IMR-90 (cell line): Measurements from ENCODE around the gene USP14. TPM values are rescaled to one million over a fixed set of nuclear protein-coding genes. Genes with fewer than 3 reads are reported as not detected.

Experiments
- ATAC-seq: fragments of 200-7000 bp; cut with Tn5 transposase; 2 replicates; pipeline ENCODE4 v1.9.1; 2020; ENCODE audit warnings: low read depth, mild to moderate bottlenecking, moderate library complexity
- BruUV-seq: library from RNA; stranded (reverse); fragments of 400-500 nt; replicated peaks from 2 replicates; lab custom pipeline; 2021; lab: Mats Ljungman, UMichigan
- CTCF ChIA-PET: fragments of 300-600 bp; formaldehyde crosslinking; extraction: SDS; loops from one replicate; lab custom pipeline; 2021; ENCODE audit warnings: antibody characterized with exemption; lab: Yijun Ruan, JAX
- POLR2A ChIA-PET: fragments of 300-600 bp; sonication (Branson Sonifier 250); formaldehyde crosslinking; loops from one replicate; lab custom pipeline; 2022; ENCODE audit warnings: antibody characterized with exemption; ENCODE audit not compliant: unreplicated experiment; lab: Charles Lee
- DNase-seq: peaks from one replicate; pipeline ENCODE4 v3.0.0; 2013
- H2AFZ ChIP-seq: replicated peaks from 2 replicates; pipeline ENCODE3; 2013; ENCODE audit warnings: low read length, mild to moderate bottlenecking; ENCODE audit not compliant: poor library complexity
- H2AK5ac ChIP-seq: 2 replicates; pipeline ENCODE4 v1.6.1; 2013; ENCODE audit warnings: low read depth, low read length, inconsistent platforms
- H2AK9ac ChIP-seq: replicated peaks from 2 replicates; pipeline ENCODE3; 2013; ENCODE audit warnings: mild to moderate bottlenecking, low read depth, low read length, moderate library complexity; ENCODE audit not compliant: poor library complexity
- H2BK120ac ChIP-seq: 2 replicates; pipeline ENCODE4 v1.6.1; 2013; ENCODE audit warnings: low read depth, low read length, inconsistent platforms
- H2BK15ac ChIP-seq: 3 replicates; pipeline ENCODE4 v1.6.1; 2013; ENCODE audit warnings: low read depth, low read length, inconsistent platforms
- H2BK20ac ChIP-seq: 2 replicates; pipeline ENCODE4 v1.6.1; 2013; ENCODE audit warnings: low read depth, mild to moderate bottlenecking, inconsistent platforms, low read length, moderate library complexity
- H2BK5ac ChIP-seq: 2 replicates; pipeline ENCODE4 v1.6.1; 2013; ENCODE audit warnings: mild to moderate bottlenecking, low read depth, low read length, inconsistent platforms; ENCODE audit not compliant: poor library complexity, severe bottlenecking
- H3K14ac ChIP-seq: replicated peaks from 2 replicates; pipeline ENCODE4 v1.6.1; 2013; ENCODE audit warnings: low read depth, low read length, inconsistent platforms
- H3K18ac ChIP-seq: 2 replicates; pipeline ENCODE4 v1.6.1; 2013; ENCODE audit warnings: low read depth, low read length, control low read depth
- H3K23ac ChIP-seq: 2 replicates; pipeline ENCODE4 v1.6.1; 2013; ENCODE audit warnings: low read depth, low read length, inconsistent platforms
- H3K27ac ChIP-seq: 2 replicates; pipeline ENCODE4 v1.5.1; 2013; ENCODE audit warnings: mild to moderate bottlenecking, control low read depth, low read length; ENCODE audit not compliant: insufficient read depth
- H3K27me3 ChIP-seq: 2 replicates; pipeline ENCODE4 v1.6.1; 2013; ENCODE audit warnings: low read length; ENCODE audit not compliant: control insufficient read depth, insufficient read depth
- H3K36me3 ChIP-seq: 2 replicates; pipeline ENCODE4 v1.6.1; 2013; ENCODE audit warnings: low read length, mixed read lengths; ENCODE audit not compliant: control insufficient read depth, insufficient read depth
- H3K4ac ChIP-seq: 2 replicates; pipeline ENCODE4 v1.6.1; 2013; ENCODE audit warnings: low read depth, low read length, inconsistent platforms
- H3K4me1 ChIP-seq: 2 replicates; pipeline ENCODE4 v1.6.1; 2013; ENCODE audit warnings: low read length, mixed read lengths; ENCODE audit not compliant: control insufficient read depth, insufficient read depth
- H3K4me2 ChIP-seq: 2 replicates; pipeline ENCODE4 v1.6.1; 2013; ENCODE audit warnings: low read depth, mild to moderate bottlenecking, control low read depth, low read length, moderate library complexity
- H3K4me3 ChIP-seq: 2 replicates; pipeline ENCODE4 v1.5.1; 2013; ENCODE audit warnings: low read depth, mild to moderate bottlenecking, control low read depth, low read length, moderate library complexity; ENCODE audit not compliant: insufficient read depth
- H3K56ac ChIP-seq: 2 replicates; pipeline ENCODE4 v1.6.1; 2013; ENCODE audit warnings: low read length, inconsistent platforms; ENCODE audit not compliant: insufficient read depth; ENCODE audit errors: extremely low read depth
- H3K79me1 ChIP-seq, 2 experiments: 2 replicates each; pipeline ENCODE4 v1.6.1; 2013; ENCODE audit warnings: low read length in 2 of 2, inconsistent platforms in 1 of 2, low read depth in 1 of 2
- H3K9ac ChIP-seq: 2 replicates; pipeline ENCODE4 v1.6.1; 2013; ENCODE audit warnings: low read depth, low read length, control low read depth
- H3K9me1 ChIP-seq: 2 replicates; pipeline ENCODE4 v1.6.1; 2013; ENCODE audit warnings: low read length, inconsistent platforms; ENCODE audit not compliant: insufficient read depth
- H3K9me3 ChIP-seq: 2 replicates; pipeline ENCODE4 v1.6.1; 2013; ENCODE audit warnings: low read length; ENCODE audit not compliant: control insufficient read depth, insufficient read depth
- H4K20me1 ChIP-seq: 2 replicates; pipeline ENCODE4 v1.6.1; 2013; ENCODE audit warnings: low read length, inconsistent platforms; ENCODE audit not compliant: insufficient read depth
- H4K5ac ChIP-seq: 2 replicates; pipeline ENCODE4 v1.6.1; 2013; ENCODE audit warnings: mild to moderate bottlenecking, low read depth, low read length, control low read depth
- H4K8ac ChIP-seq, 2 experiments: 2 replicates each; pipeline ENCODE4 v1.6.1; 2013; ENCODE audit warnings: low read depth in 2 of 2, low read length in 2 of 2, control low read depth in 1 of 2, inconsistent platforms in 1 of 2
- H4K91ac ChIP-seq: 2 replicates; pipeline ENCODE4 v1.6.1; 2013; ENCODE audit warnings: low read depth, low read length, inconsistent platforms; ENCODE audit not compliant: insufficient read depth
- BHLHE40 ChIP-seq: fragments of 150-350 bp; IDR thresholded peaks from 2 replicates; pipeline ENCODE4 v1.6.1; 2016; ENCODE audit warnings: mild to moderate bottlenecking, low read depth, low read length
- CHD1 ChIP-seq: IDR thresholded peaks from 2 replicates; pipeline ENCODE4 v1.6.1; 2012; ENCODE audit warnings: low read depth, low read length, improper control_type of control experiment
- CTCF ChIP-seq: conservative IDR thresholded peaks from 2 replicates; pipeline ENCODE4 v1.5.1; 2012; ENCODE audit warnings: mild to moderate bottlenecking, low read depth, low read length, improper control_type of control experiment
- FOS ChIP-seq: fragments of 150-350 bp; IDR thresholded peaks from 2 replicates; pipeline ENCODE4 v1.6.1; 2016; ENCODE audit warnings: low read depth, low read length
- MAFK ChIP-seq: IDR thresholded peaks from 2 replicates; pipeline ENCODE4 v1.6.1; 2012; ENCODE audit warnings: low read depth, low read length, improper control_type of control experiment
- MAZ ChIP-seq: IDR thresholded peaks from 2 replicates; pipeline ENCODE4 v1.6.1; 2012; ENCODE audit warnings: low read depth, mild to moderate bottlenecking, low read length, improper control_type of control experiment, moderate library complexity, borderline replicate concordance
- MXI1 ChIP-seq: IDR thresholded peaks from 2 replicates; pipeline ENCODE4 v1.6.1; 2012; ENCODE audit warnings: low read depth, mild to moderate bottlenecking, low read length, moderate library complexity, borderline replicate concordance
- NFE2L2 ChIP-seq: fragments of 150-350 bp; IDR thresholded peaks from 2 replicates; pipeline ENCODE4 v1.6.1; 2016; ENCODE audit warnings: low read depth, mild to moderate bottlenecking, low read length
- POLR2A ChIP-seq: IDR thresholded peaks from 2 replicates; pipeline ENCODE4 v1.6.1; 2012; ENCODE audit warnings: mild to moderate bottlenecking, low read depth, low read length
- RAD21 ChIP-seq: IDR thresholded peaks from 2 replicates; pipeline ENCODE4 v1.6.1; 2012; ENCODE audit warnings: low read length, improper control_type of control experiment
- RCOR1 ChIP-seq: IDR thresholded peaks from 2 replicates; pipeline ENCODE4 v1.6.1; 2012; ENCODE audit warnings: mild to moderate bottlenecking, low read length, improper control_type of control experiment; ENCODE audit not compliant: insufficient replicate concordance
- RFX5 ChIP-seq: IDR thresholded peaks from 2 replicates; pipeline ENCODE4 v1.8.0; 2012; ENCODE audit warnings: low read depth, mild to moderate bottlenecking, low read length, moderate library complexity
- SMC3 ChIP-seq: fragments of 150-350 bp; IDR thresholded peaks from 2 replicates; pipeline ENCODE4 v1.6.1; 2016; ENCODE audit warnings: low read depth, mild to moderate bottlenecking, antibody characterized with exemption, low read length, moderate library complexity
- USF2 ChIP-seq: fragments of 150-350 bp; IDR thresholded peaks from 2 replicates; pipeline ENCODE4 v1.6.1; 2017; ENCODE audit warnings: mild to moderate bottlenecking, antibody characterized with exemption, low read length, low read depth
- WGBS, 2 experiments: methylation state at CpG; one replicate each; pipeline versions ENCODE4 v1.1.5 to v1.1.7; 2013; ENCODE audit warnings: missing lambda C conversion rate in 2 of 2; ENCODE audit not compliant: insufficient read length in 1 of 2; ENCODE audit errors: extremely low coverage in 2 of 2; 5-methylcytosine and 5-hydroxymethylcytosine counted together
- dilution Hi-C: fragments of 300-500 bp; cut with HindIII; formaldehyde crosslinking; loops from one replicate; pipeline ENCODE4 v1.14.3; 2018; ENCODE audit warnings: low sequenced_read_pairs; ENCODE audit not compliant: unreplicated experiment
- in situ Hi-C: fragments of 300-500 bp; cut with MboI; formaldehyde crosslinking; loops from 3 replicates; pipeline ENCODE4 v1.14.3; 2019; ENCODE audit warnings: low sequenced_read_pairs, inconsistent platforms, mixed read lengths
- intact Hi-C: fragments of 100-400 bp; cut with micrococcal nuclease; formaldehyde crosslinking; loops from 2 replicates; pipeline ENCODE4 v1.10.0; 2022
- polyA plus RNA-seq, 3 experiments: library from polyadenylated mRNA; depleted of rRNA; stranded (reverse); fragments of >200 nt; gene quantifications; 2 replicates each; pipeline ENCODE4 v1.2.3, GENCODE V29; 2012; ENCODE audit warnings: low replicate concordance in 1 of 3
- total RNA-seq: library from RNA; depleted of rRNA; stranded (reverse); fragments of >200 nt; gene quantifications from 2 replicates; pipeline ENCODE4 v1.2.3, GENCODE V29; 2012
- TF ChIP-seq, protein P1 (sequence below): fragments of 150-350 bp; IDR thresholded peaks from 2 replicates; pipeline ENCODE4 v1.6.1; 2016; ENCODE audit warnings: low read depth, mild to moderate bottlenecking, low read length, moderate library complexity, borderline replicate concordance

Gene USP14
- total and polyA plus RNA-seq, 2 of the 4 experiments (the other 2 are of a cell fraction), result 11.5 to 32.4 TPM

DNA sequence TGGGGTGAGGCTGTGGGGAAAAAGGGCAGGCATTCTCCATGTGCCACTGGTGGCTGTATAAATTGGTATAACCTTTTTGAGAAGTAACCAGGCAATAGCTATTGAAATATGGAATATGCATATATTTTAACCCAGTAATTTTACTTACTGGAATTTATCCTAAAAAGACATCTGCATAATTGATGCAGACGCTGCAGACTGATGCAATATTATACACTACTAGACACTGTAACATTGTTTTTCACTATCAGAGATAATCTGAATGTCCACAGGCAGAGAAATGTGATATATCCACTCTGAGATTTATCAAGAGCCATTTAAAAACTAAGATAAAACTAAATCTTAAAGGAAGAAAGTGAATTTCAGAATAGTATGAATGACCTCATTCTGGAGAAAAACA lies 94.8 kb downstream of the USP14 start:
- H3K4ac ChIP-seq, result no peak overlapping the region
- H2AK9ac ChIP-seq, result no peak overlapping the region
- H4K91ac ChIP-seq, result no peak overlapping the region
- H3K27ac ChIP-seq, result no peak overlapping the region
- no peak overlapping the region for H2BK15ac ChIP-seq
- peaks cover 2% of the 10 kb centered on the region; the same call in 1 of the 2 replicates for H3K9me1 ChIP-seq
- H3K4me2 ChIP-seq, result no peak overlapping the region
- ATAC-seq (no peak), DNase-seq (no peak)
- POLR2A ChIA-PET, result no interaction called here
- CTCF ChIA-PET, result no interaction called here
- H2AFZ ChIP-seq, result no peak overlapping the region
- H2AK5ac ChIP-seq, result no peak overlapping the region
- no peak overlapping the region for H3K4me3 ChIP-seq
- no peak overlapping the region for H2BK120ac ChIP-seq
- H3K27me3 ChIP-seq, result no peaks in the 10 kb centered on the region
- no peak overlapping the region for H3K23ac ChIP-seq
- no peak overlapping the region for H3K18ac ChIP-seq
- H4K5ac ChIP-seq, result no peak overlapping the region
- no peak overlapping the region for H2BK5ac ChIP-seq
- no CpG with 5 or more reads among the region's 1 CpG for WGBS, 2 experiments
- H4K8ac ChIP-seq, result no peak overlapping the region
- peaks cover 26% of the 10 kb centered on the region for H3K36me3 ChIP-seq
- no peak overlapping the region for H3K9ac ChIP-seq
- no peaks in the 10 kb centered on the region; a peak in 1 of 4 replicates for H3K79me1 ChIP-seq
- H3K56ac ChIP-seq, result no peak overlapping the region
- H3K9me3 ChIP-seq, result no peaks in the 10 kb centered on the region
- H2BK20ac ChIP-seq, result no peak overlapping the region
- H3K4me1 ChIP-seq, result no peaks in the 10 kb centered on the region
- intact Hi-C loops (no loop called here), in situ Hi-C loops (no loop called here), dilution Hi-C loops (no loop called here)
- TF ChIP-seq MXI1, result no peak
- TF ChIP-seq SMC3, result no peak
- no peak for TF ChIP-seq USF2
- TF ChIP-seq BHLHE40, result no peak
- TF ChIP-seq MAFK, result no peak
- TF ChIP-seq CTCF, result no peak
- no peak for TF ChIP-seq RFX5
- TF ChIP-seq, protein P1, sequence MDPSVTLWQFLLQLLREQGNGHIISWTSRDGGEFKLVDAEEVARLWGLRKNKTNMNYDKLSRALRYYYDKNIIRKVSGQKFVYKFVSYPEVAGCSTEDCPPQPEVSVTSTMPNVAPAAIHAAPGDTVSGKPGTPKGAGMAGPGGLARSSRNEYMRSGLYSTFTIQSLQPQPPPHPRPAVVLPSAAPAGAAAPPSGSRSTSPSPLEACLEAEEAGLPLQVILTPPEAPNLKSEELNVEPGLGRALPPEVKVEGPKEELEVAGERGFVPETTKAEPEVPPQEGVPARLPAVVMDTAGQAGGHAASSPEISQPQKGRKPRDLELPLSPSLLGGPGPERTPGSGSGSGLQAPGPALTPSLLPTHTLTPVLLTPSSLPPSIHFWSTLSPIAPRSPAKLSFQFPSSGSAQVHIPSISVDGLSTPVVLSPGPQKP, result no peak
- TF ChIP-seq MAZ, result no peak
- no peak for TF ChIP-seq CHD1
- TF ChIP-seq RCOR1, result no peak
- no peak for TF ChIP-seq NFE2L2
- TF ChIP-seq RAD21, result no peak
- TF ChIP-seq FOS, result no peak
- TF ChIP-seq POLR2A, result no peak
- H4K20me1 ChIP-seq, result no peaks in the 10 kb centered on the region
- no TSS peak for BruUV-seq
- no peak overlapping the region for H3K14ac ChIP-seq
